HAP-1 (cell line): Measurements from ENCODE around the gene SRSF1.
"Not testable (repeated sequence)": the region's sequence is repeated elsewhere in the genome, so short reads cannot be mapped to it uniquely, and the experiment has no call there.

Experiments used
- DNase-seq, 2 experiments: peaks; one replicate each; pipeline ENCODE4 v3.0.0-alpha.2; 2016 to 2020; ENCODE audit warnings: low spot score in 2 of 2
- H3K27me3 ChIP-seq: fragments of 250-450 bp; sonication (Bioruptor Pico); 2 replicates; pipeline ENCODE4 v1.5.1; 2020; ENCODE audit warnings: low read depth, mild to moderate bottlenecking, moderate library complexity
- H3K36me3 ChIP-seq: fragments of 250-450 bp; sonication (Bioruptor Pico); replicated peaks from 2 replicates; pipeline ENCODE4 v1.5.1; 2020; ENCODE audit warnings: mild to moderate bottlenecking
- H3K4me1 ChIP-seq: fragments of 250-450 bp; sonication (Bioruptor Pico); 2 replicates; pipeline ENCODE4 v1.5.1; 2020; ENCODE audit warnings: mild to moderate bottlenecking
- H3K4me3 ChIP-seq: fragments of 250-450 bp; sonication (Bioruptor Pico); 2 replicates; pipeline ENCODE4 v1.5.1; 2020; ENCODE audit warnings: mild to moderate bottlenecking, moderate library complexity
- H3K9me3 ChIP-seq: fragments of 250-450 bp; sonication (Bioruptor Pico); 2 replicates; pipeline ENCODE4 v1.5.1; 2020; ENCODE audit warnings: mild to moderate bottlenecking, moderate library complexity
- in situ Hi-C: fragments of 300-500 bp; cut with MboI; formaldehyde crosslinking; loops from 3 replicates; pipeline ENCODE4 v1.14.3; 2020; ENCODE audit warnings: low sequenced_read_pairs, inconsistent platforms, mixed read lengths

Gene SRSF1

GRCh38 chr17:58006924-58007780 is at the start of gene SRSF1:
TSS of gene SRSF1 (minus strand) at chr17:58007246. CDS start at chr17:58007137, 109 bp downstream.
- in situ Hi-C loops: loop anchor here (10.0 kb wide), 1 partner anchor 108 kb away; no protein-coding TSS in a partner anchor
- Histone ChIP-seq H3K36me3 (peaks cover 45% of the 10 kb centered on the region), H3K9me3 (no peaks in the 10 kb centered on the region; the same call in none of the 2 replicates), H3K27me3 (no peaks in the 10 kb centered on the region), H3K4me1 (peaks cover 24% of the 10 kb centered on the region), H3K4me3 (peak within 1 kb of the TSS; percentile 96)
- DNase-seq: peak; percentile 94 to 97

GRCh38 chr17:58056476-58056875 is 49.4 kb upstream of the SRSF1 start:
- H3K4me1 ChIP-seq: no peaks in the 10 kb centered on the region
- no peak overlapping the region for H3K4me3 ChIP-seq
- H3K9me3 ChIP-seq: peaks cover 2% of the 10 kb centered on the region; the same call in 1 of the 2 replicates
- DNase-seq: no peak
- peaks cover 5% of the 10 kb centered on the region; the same call in 1 of the 2 replicates for H3K27me3 ChIP-seq
- H3K36me3 ChIP-seq: no peaks in the 10 kb centered on the region
- in situ Hi-C loops: no loop called here

- in situ Hi-C loops: no loop called here
- no peak overlapping the region for H3K4me3 ChIP-seq
- H3K27me3 ChIP-seq: peaks cover 5% of the 10 kb centered on the region; the same call in 1 of the 2 replicates
- no peaks in the 10 kb centered on the region for H3K4me1 ChIP-seq
- DNase-seq: no peak
- no peaks in the 10 kb centered on the region for H3K36me3 ChIP-seq
- H3K9me3 ChIP-seq: peaks cover 2% of the 10 kb centered on the region; the same call in 1 of the 2 replicates
Measured at GRCh38 chr17:58054641-58055040, 47.6 kb upstream of the SRSF1 start.

- in situ Hi-C loops: no loop called here
- Histone ChIP-seq H3K4me1 (no peaks in the 10 kb centered on the region), H3K27me3 (peaks cover 5% of the 10 kb centered on the region; the same call in 1 of the 2 replicates), H3K9me3 (peaks cover 2% of the 10 kb centered on the region; the same call in 1 of the 2 replicates), H3K4me3 (no peak overlapping the region), H3K36me3 (no peaks in the 10 kb centered on the region)
- no peak for DNase-seq
Measured at GRCh38 chr17:58052945-58053715, 46.1 kb upstream of the SRSF1 start.

GRCh38 chr17:58052407-58052806 is 45.4 kb upstream of the SRSF1 start:
- Histone ChIP-seq H3K27me3 (peaks cover 5% of the 10 kb centered on the region; the same call in 1 of the 2 replicates), H3K4me1 (no peaks in the 10 kb centered on the region), H3K9me3 (peaks cover 2% of the 10 kb centered on the region; the same call in 1 of the 2 replicates), H3K36me3 (no peaks in the 10 kb centered on the region), H3K4me3 (no peak overlapping the region)
- in situ Hi-C loops: no loop called here
- DNase-seq: no peak

GRCh38 chr17:58051468-58051867 is 44.4 kb upstream of the SRSF1 start:
- Histone ChIP-seq H3K9me3 (peaks cover 2% of the 10 kb centered on the region; the same call in 1 of the 2 replicates), H3K4me1 (no peaks in the 10 kb centered on the region), H3K27me3 (peaks cover 5% of the 10 kb centered on the region; the same call in 1 of the 2 replicates), H3K4me3 (no peak overlapping the region), H3K36me3 (no peaks in the 10 kb centered on the region)
- DNase-seq: no peak
- in situ Hi-C loops: no loop called here

- no peak for DNase-seq
- in situ Hi-C loops: no loop called here
- H3K9me3 ChIP-seq: peaks cover 2% of the 10 kb centered on the region; the same call in 1 of the 2 replicates
- no peak overlapping the region for H3K4me3 ChIP-seq
- no peaks in the 10 kb centered on the region for H3K36me3 ChIP-seq
- no peaks in the 10 kb centered on the region for H3K4me1 ChIP-seq
- peaks cover 5% of the 10 kb centered on the region; the same call in 1 of the 2 replicates for H3K27me3 ChIP-seq
Measured at GRCh38 chr17:58050966-58051365, 43.9 kb upstream of the SRSF1 start.

- in situ Hi-C loops: no loop called here
- Histone ChIP-seq H3K36me3 (no peaks in the 10 kb centered on the region), H3K4me3 (no peak overlapping the region), H3K27me3 (peaks cover 4% of the 10 kb centered on the region; the same call in 1 of the 2 replicates), H3K9me3 (no peaks in the 10 kb centered on the region; the same call in 1 of the 2 replicates), H3K4me1 (no peaks in the 10 kb centered on the region; the same call in 1 of the 2 replicates)
- DNase-seq: no peak
Measured at GRCh38 chr17:58049533-58049932, 42.5 kb upstream of the SRSF1 start.

GRCh38 chr17:58047376-58048150 is 40.5 kb upstream of the SRSF1 start:
- in situ Hi-C loops: no loop called here
- no peaks in the 10 kb centered on the region for H3K36me3 ChIP-seq
- H3K4me3 ChIP-seq: no peak overlapping the region
- H3K9me3 ChIP-seq: no peaks in the 10 kb centered on the region
- no peaks in the 10 kb centered on the region for H3K27me3 ChIP-seq
- no peak for DNase-seq
- H3K4me1 ChIP-seq: no peaks in the 10 kb centered on the region; the same call in 1 of the 2 replicates

- DNase-seq: no peak
- H3K9me3 ChIP-seq: no peaks in the 10 kb centered on the region
- no peaks in the 10 kb centered on the region for H3K27me3 ChIP-seq
- in situ Hi-C loops: no loop called here
- H3K4me3 ChIP-seq: no peak overlapping the region
- no peaks in the 10 kb centered on the region for H3K36me3 ChIP-seq
- no peaks in the 10 kb centered on the region; the same call in 1 of the 2 replicates for H3K4me1 ChIP-seq
Measured at GRCh38 chr17:58046239-58047094, 39.4 kb upstream of the SRSF1 start.

- H3K9me3 ChIP-seq, in situ Hi-C loops, H3K36me3 ChIP-seq, H3K4me1 ChIP-seq, DNase-seq, H3K4me3 ChIP-seq, H3K27me3 ChIP-seq: not testable (repeated sequence)
Measured at GRCh38 chr17:58044256-58044655, 37.2 kb upstream of the SRSF1 start.
